Mucosa of gallbladder (tissue), 1 donor: ENCODE results near the gene CYP20A1. TPM values are rescaled to one million over a fixed set of nuclear protein-coding genes. Genes with fewer than 3 reads are reported as not detected.
"Not testable (repeated sequence)": the region's sequence is repeated elsewhere in the genome, so short reads cannot be mapped to it uniquely, and the experiment has no call there.

Experiments
- DNase-seq: peaks from one replicate; pipeline ENCODE4 v3.0.0-alpha.2; 2020; ENCODE audit warnings: low spot score
- total RNA-seq: library from RNA; stranded (reverse); gene quantifications from one replicate; pipeline ENCODE4 v1.2.1, GENCODE V29; 2021
- donor health status: DM: no; HTN: no; CAD: no.

Gene CYP20A1
- total RNA-seq, 1 donor from 2014 or later, result 32.5 TPM

DNA sequence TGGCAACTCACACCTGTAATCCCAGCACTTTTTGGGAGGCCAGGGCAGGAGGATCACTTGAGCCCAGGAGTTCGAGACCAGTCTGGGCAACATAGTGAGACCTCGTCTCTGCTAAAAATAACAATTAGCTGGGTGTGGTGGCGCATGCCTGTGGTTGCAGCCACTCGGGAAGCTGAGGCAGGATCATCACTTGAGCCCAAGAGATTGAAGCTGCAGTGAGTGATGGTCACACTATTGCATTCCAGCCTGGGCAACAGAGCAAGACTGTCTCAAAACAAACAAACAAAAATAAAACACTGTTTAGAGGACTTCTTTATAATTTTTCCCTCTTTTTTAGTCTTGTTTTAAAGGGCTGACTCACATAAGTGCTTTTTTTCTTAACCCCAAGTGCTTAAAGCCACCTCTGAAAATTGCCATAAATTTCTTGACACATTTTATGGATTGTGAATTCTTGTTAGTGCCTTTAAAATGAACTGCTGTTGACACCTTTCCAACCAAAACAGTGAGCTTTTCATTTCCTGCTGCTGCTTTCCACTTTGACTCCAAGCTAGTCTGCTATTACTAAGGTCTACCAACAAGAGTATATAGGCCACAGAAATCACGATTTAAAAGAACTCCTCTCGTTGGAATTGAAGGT is 41.7 kb downstream of the CYP20A1 start:
- DNase-seq, result no peak

DNA sequence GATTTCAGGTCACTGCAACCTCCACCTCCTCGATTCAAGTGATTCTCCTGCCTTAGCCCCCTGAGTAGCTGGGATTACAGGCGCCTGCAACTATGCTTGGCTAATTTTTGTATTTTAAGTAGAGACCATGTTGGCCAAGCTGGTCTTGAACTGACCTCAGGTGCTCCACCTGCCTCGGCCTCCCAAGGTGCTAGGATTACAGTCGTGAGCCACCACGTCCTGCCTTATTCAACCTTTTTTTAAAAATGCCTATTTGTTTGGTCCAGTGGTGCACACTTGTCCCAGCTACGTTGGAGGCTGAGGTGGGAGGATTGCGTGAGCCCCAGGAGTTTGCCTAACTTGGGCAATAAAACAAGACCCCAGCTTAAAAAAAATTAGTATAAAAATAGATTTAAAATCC is 43.3 kb downstream of the CYP20A1 start:
- DNase-seq, result no peak

DNA sequence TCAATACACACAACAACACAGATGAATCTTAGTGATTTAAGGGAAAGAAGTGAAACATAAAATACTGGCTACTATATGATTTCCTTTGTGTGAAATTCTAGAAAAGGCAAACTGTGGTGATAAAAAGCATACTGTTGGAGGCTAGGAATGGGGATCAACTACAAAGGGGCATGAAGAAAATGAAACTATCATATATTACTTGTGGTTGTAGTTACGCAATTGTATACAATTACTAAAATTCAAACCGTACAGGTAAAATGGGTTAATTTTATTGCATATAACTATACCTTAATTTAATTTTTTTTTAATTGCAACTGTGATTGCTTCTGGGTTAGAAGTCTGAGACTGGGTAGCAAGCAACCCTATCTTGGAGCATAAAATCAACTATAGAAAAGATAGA is 47.7 kb downstream of the CYP20A1 start:
- no peak for DNase-seq

DNA sequence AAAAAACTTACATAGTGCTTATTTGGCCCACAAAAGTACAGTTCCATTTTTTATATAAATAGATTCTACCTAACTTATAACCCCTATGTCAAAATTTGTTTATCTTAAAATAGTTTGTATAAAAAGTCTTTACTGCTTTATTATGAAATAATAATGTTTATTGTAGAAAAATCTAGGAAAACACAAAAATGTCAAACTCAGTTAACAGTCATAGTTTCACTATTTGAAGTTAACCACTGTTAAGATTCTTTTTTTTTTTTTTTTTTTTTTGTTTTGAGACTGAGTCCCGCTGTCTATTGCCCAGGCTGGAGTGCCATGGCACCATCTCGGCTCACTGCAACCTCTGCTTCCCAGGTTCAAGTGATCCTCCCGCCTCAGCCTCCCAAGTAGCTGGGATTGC is 62.8 kb downstream of the CYP20A1 start:
- no peak for DNase-seq

DNA sequence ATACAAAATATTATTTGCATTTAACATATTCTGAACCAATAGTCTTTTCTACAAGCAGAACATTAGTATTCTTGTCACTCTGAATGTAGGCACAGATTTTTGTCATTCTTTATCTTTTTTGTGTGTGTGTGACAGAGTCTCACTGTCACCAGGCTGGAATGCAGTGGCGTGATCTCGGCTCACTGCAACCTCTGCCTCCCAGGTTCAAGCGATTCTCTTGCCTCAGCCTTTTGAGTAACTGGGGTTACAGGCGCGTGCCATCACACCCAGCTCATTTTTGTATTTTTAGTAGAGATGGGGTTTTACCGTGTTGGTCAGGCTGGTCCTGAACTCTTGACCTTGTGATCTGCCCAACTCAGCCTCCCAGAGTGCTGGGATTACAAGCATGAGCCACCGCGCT is 63.8 kb downstream of the CYP20A1 start:
- not testable (repeated sequence) for DNase-seq

DNA sequence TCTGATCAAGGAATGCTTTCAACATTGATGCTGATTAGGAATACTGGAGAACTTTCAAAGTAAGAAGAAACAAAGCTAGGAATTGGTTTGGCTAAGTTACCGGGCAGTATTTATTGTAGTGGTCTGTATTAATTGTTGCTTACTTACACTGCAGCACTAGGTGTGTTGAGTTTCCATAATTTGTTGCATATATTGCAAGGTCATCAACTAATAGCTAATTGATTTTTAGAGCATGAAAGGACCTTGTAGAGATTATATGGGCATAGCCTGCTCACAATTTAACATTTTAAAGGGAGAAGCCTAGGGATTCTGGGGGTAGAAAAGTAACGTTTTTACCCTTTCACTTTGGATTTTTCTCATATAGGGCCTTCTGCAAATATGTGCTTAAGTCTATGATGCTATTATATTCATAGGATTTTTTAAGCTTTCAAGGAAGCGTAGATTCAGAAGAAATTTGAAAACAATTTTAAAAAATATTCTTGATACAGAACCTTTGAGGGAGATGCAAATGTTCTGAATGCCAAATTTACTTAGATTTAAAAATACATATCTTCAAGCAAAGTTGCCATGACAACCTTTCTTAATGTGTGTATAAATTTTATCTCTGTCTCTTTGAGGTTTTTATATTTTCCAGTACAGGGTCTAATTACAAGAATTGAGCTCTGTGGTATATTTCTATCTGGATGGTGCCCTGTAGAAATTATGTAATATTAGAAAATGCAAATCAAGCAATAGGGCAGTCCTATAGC is 72.0 kb downstream of the CYP20A1 start:
- no peak for DNase-seq

DNA sequence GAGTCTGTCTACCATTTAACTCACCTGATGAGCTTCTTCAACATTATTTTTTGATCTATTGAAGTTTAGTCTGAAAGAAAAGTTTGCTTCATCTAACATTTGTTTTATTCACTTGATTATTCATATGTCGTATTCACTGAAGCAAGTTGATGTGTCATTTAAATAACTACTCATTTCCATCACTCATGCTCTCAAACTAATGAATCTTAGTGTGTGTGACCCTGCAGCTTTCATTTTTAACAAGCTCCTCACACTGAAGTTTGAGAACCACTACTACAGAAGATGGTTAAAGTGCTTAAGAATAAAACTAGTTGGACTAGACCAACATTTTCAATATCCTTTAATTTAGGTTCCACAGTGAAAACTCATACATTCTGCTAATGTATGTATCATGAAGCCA is 87.5 kb downstream of the CYP20A1 start:
- no peak for DNase-seq

DNA sequence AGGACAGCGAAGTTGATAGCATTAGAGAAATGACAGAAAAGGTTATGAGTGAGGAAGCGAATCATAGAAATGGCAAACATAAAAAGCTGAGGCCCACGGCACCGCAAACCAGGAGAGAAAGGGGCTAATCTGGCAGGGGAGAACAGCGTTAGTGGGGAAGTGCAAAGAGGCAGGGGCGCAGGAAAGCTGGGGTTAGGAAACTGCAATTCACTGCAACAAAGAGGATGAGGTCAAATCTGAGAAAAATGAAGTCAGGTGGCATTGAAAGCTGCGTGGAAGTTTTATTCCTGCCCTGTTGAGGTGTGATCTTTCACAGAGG is 88.7 kb downstream of the CYP20A1 start:
- no peak for DNase-seq

DNA sequence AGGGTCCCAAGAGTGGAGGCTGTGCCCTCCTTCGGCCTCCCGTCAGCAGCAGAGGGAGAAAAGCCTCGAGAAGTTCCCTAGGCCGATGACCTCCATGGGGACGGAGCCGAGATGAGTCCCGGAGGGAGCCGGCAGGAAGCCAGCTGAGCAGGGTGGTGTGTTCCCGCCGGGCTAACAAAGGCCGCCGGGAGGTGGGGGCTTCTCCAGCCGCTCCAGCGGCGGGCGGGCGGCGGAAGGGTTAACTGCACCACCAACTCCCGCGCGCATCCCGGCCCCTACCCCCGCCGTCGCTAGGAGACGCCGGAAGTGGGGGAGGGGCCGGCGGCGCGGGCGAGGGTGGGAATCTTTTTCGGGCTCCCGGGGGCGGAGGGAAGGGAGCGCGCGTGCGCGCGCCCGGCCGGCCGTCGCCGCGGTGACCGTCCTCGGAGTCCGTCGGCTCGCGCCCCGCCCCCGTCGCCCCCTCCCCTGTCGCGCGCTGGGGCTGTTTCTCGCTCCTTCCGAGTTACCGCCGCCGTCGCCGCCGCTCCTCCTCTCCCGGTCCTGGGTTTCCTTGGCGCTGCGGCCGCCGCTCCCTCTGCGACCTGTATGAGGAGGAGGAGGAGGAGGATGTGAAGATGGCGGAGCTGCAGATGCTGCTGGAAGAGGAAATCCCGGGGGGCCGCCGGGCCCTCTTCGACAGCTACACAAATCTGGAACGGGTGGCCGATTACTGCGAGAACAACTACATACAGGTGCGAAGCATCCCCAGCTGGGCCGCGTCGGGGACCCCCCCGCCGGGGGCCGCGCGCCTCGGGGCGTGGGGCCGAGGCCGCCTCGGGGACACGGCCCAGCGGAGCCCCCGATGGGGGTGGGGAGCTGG is 89.3 kb downstream of the CYP20A1 start, which contains the start of gene ABI2:
Gene ABI2 (plus strand): TSS at position 494 of the 859 bp plus-strand sequence. CDS start 121 bp downstream, at position 615.
- DNase-seq, result peak; percentile 78

DNA sequence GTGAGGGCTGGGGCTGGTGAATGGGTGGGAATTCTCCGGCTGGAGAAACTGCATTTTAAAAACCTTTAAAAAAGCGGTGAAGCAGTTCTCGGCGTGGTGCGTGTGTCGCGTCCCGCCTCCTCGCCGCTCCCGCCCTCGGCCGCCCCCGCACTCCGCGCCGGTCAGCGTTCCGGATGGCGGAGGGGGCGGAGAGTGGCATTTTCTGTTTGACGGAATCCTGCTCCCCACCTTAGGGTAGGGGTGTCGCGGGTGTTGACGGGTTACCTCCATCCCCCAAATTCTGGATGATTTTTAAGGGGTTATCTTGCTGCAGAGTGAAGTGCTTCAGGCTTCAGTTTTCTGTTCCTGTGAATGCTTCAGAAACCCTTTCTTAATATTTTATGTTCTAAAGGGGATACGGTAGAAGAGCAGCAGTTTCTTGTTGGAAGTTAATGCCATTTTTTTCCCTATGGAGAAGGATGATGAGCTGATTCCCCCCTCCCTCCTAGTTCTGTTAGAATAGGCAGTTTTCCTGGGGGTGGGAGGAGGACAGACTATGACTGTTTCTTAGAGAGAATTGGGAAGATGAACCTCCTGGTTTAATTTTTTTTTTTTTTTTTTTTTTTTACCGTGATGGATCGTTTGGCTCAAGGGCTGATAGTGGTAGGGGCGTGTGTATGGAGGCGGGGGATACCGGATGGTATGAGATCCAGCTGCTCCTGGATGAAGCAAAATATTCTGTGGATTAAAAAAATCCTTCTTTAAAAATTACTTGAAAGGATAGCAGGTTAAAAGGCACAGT is 90.1 kb downstream of the CYP20A1 start:
- peak; percentile 12 for DNase-seq

DNA sequence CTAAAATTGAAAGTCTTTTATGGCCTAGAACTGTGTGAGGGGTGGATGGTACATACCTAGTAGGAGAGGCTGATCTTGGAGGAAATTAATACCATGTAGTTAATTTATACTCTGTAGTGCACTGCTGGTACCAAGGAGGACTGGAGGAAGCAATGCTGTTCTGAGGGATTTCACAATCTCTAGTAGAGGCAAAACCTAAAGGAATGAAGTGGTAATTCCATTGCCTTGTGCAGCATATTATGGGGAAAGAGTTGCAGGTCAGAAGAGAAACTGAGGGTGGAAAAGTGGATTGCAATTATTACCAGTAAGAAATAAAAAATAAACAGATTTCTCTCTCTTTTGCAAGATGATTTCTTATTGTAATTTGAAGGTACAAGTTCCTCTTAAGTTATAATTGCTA is 91.6 kb downstream of the CYP20A1 start:
- no peak for DNase-seq

DNA sequence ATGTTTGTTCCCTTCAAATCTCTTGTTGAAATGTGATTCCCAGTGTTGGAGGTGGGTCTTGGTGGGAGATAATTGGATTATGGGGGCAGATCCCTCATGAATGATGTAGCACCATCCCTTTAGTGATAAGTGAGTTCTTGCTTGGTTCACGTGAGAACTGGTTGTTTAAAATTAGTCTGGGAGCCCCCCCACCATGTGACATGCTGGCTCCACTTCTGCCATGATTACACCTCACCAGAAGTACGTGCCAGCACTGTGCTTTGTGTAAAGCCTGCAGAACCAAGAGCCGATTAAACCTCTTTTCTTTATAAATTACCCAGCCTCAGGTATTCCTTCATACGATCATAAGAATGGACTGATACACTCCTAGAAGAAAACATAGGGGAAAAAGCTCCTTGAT is 99.5 kb downstream of the CYP20A1 start:
- DNase-seq, result no peak

DNA sequence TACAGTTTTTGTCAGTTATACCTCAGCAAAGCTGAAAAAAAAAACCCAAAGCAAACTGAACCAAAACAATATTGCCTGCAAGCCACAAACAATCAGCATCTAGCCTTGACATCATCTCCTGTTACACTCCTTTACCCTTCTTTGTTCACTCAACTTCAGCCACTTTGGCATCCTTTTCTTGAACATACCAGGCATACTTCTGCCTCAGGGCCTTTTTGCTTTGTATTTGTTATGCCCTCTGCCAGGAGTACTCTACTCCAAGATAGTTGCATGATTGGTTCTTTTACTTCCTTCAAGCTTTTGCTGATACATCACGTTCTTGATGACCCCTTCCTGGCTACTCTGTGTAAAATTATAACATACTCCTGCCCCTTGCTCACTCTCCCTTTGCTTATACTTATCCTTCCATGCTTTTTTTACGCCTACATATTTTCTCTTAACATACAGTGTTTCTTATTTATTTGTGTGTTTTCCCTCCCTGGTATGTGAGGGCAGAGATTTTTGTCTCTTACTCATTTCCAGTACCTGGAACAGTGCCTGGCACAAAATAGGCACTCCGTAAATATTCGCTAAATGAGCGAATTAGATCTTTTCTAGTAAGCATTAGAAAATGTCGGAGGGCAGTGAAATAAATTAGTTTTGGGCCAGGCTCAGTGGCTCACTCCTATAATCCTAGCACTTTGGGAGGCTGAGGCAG is 102.1 kb downstream of the CYP20A1 start:
- DNase-seq, result no peak

DNA sequence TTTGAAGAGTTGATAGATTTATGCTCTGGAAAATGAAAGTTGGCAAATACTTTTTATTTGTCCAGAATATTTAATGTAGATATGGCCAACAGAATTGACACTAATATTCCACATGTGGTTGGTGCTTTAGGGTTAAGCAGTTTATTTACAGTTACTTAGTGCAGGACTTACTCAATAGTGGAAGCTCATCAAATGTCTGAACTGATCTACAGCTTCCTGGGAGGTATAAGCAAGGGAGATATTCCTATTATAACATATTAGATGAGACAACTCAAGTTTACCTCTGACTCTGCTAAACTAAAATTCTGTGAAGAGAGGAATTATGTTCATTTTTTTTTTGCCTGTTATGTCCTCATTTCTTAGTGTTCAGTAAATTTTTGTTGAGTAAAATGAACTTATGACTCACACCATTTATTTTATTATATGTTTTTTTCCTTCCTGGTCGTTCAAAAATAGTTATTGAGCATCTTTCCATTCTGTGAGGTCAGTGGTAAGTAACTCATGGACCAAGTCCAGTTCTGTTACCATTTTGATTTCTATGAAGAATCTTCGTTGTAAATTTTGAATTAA is 103.0 kb downstream of the CYP20A1 start:
- DNase-seq, result no peak

DNA sequence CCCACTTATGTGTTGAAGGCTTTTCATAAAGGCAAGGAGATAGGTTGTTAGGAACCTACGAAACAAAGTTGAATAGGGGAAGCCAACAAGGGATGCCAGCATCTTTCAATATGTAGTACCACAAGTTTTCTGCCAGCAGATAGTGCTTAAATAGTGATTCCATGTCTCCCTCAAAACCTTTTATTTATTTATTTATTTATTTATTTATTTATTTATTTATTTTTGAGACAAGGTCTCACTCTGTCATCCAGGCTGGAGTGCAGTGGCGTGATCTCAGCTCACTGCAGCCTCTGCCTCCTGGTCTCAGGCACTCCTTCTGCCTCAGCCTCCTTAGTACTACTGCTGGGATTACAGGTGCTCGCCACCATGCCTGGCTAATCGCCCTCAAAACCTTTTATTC is 103.6 kb downstream of the CYP20A1 start:
- not testable (repeated sequence) for DNase-seq

DNA sequence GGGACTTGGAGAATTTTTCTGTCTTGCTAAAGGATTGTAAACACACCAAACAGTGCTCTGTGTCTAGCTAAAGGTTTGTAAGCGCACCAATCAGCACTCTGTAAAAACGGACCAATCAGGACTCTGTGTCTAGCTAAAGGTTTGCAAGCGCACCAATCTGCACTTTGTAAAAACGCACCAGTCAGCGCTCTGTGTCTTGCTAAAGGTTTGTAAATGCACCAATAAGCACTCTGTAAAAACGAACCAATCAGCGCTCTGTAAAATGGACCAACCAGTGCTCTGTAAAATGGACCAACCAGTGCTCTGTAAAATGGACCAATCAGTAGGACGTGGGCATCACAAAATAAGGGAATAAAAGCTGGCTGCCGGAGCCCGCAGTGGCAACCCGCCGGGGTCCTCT is 105.8 kb downstream of the CYP20A1 start:
- no peak for DNase-seq

DNA sequence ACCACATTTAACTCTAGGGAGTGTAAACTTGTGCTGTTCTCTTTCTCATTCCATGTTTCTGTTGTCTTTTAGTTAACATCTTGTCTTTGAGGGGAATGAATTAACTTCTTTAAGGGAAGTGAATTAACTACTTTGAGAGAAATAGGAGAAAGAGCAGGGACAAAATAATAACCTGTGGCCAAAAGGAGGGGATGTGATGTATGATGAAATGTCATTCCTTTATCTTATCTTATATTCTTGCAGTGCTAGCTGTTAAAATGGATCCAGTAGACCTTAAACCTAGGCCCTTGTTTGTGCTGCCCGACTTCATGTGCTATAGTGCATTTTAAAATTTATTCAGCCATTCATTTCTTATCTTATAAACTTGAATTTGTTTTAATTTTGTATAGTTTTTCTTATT is 107.8 kb downstream of the CYP20A1 start:
- DNase-seq, result no peak

DNA sequence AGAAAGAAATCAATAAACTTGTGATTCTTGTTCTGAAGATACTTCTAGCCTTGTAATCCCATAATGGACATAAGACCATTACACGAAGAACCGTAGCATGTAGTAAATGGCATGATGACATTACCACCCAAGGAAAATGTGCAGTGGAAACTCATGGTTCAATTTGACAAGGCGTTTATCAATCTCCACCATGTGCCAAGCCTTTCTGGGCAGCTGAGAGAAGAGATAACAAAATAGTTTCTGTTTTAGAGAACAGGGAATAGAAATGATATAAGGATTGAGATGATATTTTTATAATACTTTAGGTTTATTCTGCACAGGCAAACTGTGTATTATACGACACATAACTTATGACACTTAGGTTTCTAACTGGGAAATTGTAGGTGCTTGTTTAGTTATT is 108.6 kb downstream of the CYP20A1 start:
- DNase-seq, result no peak

DNA sequence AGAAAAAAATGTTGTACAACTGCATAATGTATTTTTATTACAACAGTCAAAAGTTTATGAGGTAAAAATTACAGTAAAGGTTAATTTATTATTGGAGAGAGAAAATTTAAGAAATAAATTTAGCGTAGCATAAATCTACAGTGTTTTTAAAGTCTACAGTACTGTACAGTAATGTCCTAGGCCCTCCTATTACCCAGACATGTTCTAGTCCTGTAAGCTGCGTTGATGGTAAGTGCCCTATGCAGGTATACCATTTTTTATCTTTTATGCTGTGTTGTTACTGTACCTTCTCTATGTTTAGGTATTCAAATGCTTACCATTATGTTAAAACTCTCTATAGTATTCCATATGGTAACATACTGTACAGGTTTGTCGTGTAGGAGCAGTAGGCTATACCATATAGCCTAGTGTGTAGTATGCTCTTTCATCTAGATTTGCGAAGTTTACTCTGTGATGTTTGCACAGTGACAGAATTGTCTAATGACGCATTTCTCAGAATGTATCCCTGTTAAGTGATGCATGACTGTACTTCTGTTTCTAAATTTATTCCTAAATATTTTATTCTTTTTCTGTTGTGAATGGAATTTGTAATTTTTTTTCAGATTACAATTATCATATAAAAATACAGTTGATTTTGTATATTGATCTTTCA is 113.9 kb downstream of the CYP20A1 start:
- no peak for DNase-seq

DNA sequence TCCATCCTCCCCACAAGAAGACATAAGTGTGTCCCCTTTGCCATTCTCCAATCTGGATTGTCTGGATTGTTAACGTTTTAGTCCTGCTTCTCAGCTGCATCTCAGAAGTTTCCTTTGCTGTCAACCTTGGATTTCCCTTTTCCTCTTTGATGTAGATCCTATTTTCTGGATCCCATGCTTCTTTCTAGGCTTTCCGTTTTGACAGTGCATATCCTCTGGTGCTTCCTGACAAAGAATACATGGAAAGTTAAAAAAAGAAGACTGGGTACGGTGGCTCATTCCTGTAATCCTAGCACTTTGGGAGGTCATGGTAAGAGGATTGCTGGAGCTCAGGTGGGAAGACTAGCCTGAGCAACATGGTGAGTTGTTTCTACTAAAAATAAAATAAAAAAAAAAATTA is 116.1 kb downstream of the CYP20A1 start:
- DNase-seq, result no peak
